Measurements from ENCODE around the gene PRICKLE4. TPM values are rescaled to one million over a fixed set of nuclear protein-coding genes. Genes with fewer than 3 reads are reported as not detected.
A peak's percentile ranks its signal among the peaks of the same experiment; 100 is the strongest.

The PRICKLE4 gene
- total RNA-seq, 2 experiments from 2014 or later, result not detected

GRCh38 chr6:41769376-41769775 is 11.2 kb upstream of the PRICKLE4 start:
- H3K4me3 Mint-ChIP-seq, result no peak overlapping the region
- no peaks in the 10 kb centered on the region for H3K27me3 Mint-ChIP-seq
- H3K4me1 Mint-ChIP-seq, result peaks cover 15% of the 10 kb centered on the region
- no peak overlapping the region for H3K27ac Mint-ChIP-seq
- POLR2A ChIA-PET, result interaction anchor here (1.1 to 1.2 kb wide), 2 partner anchors 35 to 49 kb away, joined by 3 to 4 read pairs; no protein-coding TSS in a partner anchor
- DNase-seq (no peak), ATAC-seq (ENCODE audit: low read depth) (no peak)
- H3K36me3 Mint-ChIP-seq, result no peaks in the 10 kb centered on the region
- H3K9me3 Mint-ChIP-seq, result no peaks in the 10 kb centered on the region

- POLR2A ChIA-PET, result no interaction called here
- H3K36me3 Mint-ChIP-seq, result no peaks in the 10 kb centered on the region
- no peaks in the 10 kb centered on the region for H3K27me3 Mint-ChIP-seq
- H3K4me1 Mint-ChIP-seq, result peaks cover 15% of the 10 kb centered on the region
- DNase-seq (no peak), ATAC-seq (ENCODE audit: low read depth) (no peak)
- H3K4me3 Mint-ChIP-seq, result no peak overlapping the region
- no peaks in the 10 kb centered on the region for H3K9me3 Mint-ChIP-seq
- H3K27ac Mint-ChIP-seq, result no peak overlapping the region
These were observed 10.1 kb upstream of the PRICKLE4 start for GRCh38 chr6:41770381-41771057.

- Mint-ChIP-seq H3K4me1 (peaks cover 15% of the 10 kb centered on the region), H3K27ac (no peak overlapping the region), H3K4me3 (no peak overlapping the region), H3K27me3 (no peaks in the 10 kb centered on the region), H3K9me3 (no peaks in the 10 kb centered on the region), H3K36me3 (no peaks in the 10 kb centered on the region)
- no peak for DNase-seq
- no peak for ATAC-seq (ENCODE audit: low read depth)
- POLR2A ChIA-PET, result no interaction called here
These were observed 9.3 kb upstream of the PRICKLE4 start for GRCh38 chr6:41771058-41771983.

- POLR2A ChIA-PET, result no interaction called here
These were observed 5.7 kb upstream of the PRICKLE4 start for GRCh38 chr6:41774841-41775240.

GRCh38 chr6:41775293-41775882 is 5.2 kb upstream of the PRICKLE4 start:
- Mint-ChIP-seq H3K4me1 (peaks cover 6% of the 10 kb centered on the region), H3K4me3 (no peak overlapping the region), H3K9me3 (no peaks in the 10 kb centered on the region), H3K36me3 (no peaks in the 10 kb centered on the region), H3K27me3 (no peaks in the 10 kb centered on the region), H3K27ac (no peak overlapping the region)
- no peak for DNase-seq
- POLR2A ChIA-PET, result interaction anchor here (1.0 kb wide), 1 partner anchor 42 kb away, joined by 4 read pairs; no protein-coding TSS in a partner anchor
- no peak for ATAC-seq (ENCODE audit: low read depth)

More at GRCh38 chr6:41774841-41775240, 5.7 kb upstream of the PRICKLE4 start:
- H3K9me3 Mint-ChIP-seq, result no peaks in the 10 kb centered on the region
- H3K4me3 Mint-ChIP-seq, result no peak overlapping the region
- no peaks in the 10 kb centered on the region for H3K27me3 Mint-ChIP-seq
- ATAC-seq (ENCODE audit: low read depth) (no peak), DNase-seq (no peak)
- H3K4me1 Mint-ChIP-seq, result peaks cover 6% of the 10 kb centered on the region
- H3K27ac Mint-ChIP-seq, result no peak overlapping the region
- no peaks in the 10 kb centered on the region for H3K36me3 Mint-ChIP-seq

GRCh38 chr6:41777551-41778285 is 2.9 kb upstream of the PRICKLE4 start:
- DNase-seq, result no peak
- ATAC-seq (ENCODE audit: low read depth), result no peak
- Mint-ChIP-seq H3K36me3 (no peaks in the 10 kb centered on the region), H3K9me3 (no peaks in the 10 kb centered on the region), H3K4me1 (peaks cover 11% of the 10 kb centered on the region), H3K27me3 (peaks cover 16% of the 10 kb centered on the region), H3K4me3 (no peak overlapping the region), H3K27ac (peak overlapping the region; percentile 24)
- POLR2A ChIA-PET, result interaction anchor here (1.7 kb wide), 1 partner anchor 44 kb away, joined by 7 read pairs; no protein-coding TSS in a partner anchor

GRCh38 chr6:41778895-41779294 is 1.7 kb upstream of the PRICKLE4 start:
- H3K27ac Mint-ChIP-seq, result peak overlapping the region; percentile 79
- peaks cover 11% of the 10 kb centered on the region for H3K4me1 Mint-ChIP-seq
- H3K27me3 Mint-ChIP-seq, result peaks cover 18% of the 10 kb centered on the region
- no peaks in the 10 kb centered on the region for H3K9me3 Mint-ChIP-seq
- no peaks in the 10 kb centered on the region for H3K36me3 Mint-ChIP-seq
- peak overlapping the region; percentile 94 for H3K4me3 Mint-ChIP-seq
- ATAC-seq (ENCODE audit: low read depth) (no peak), DNase-seq (no peak)
- POLR2A ChIA-PET, result interaction anchor here (1.7 kb wide), 1 partner anchor 45 kb away, joined by 7 read pairs; no protein-coding TSS in a partner anchor

- ATAC-seq (ENCODE audit: low read depth) (peak; percentile 2), DNase-seq (no peak)
- H3K27me3 Mint-ChIP-seq, result peaks cover 18% of the 10 kb centered on the region
- no peaks in the 10 kb centered on the region for H3K9me3 Mint-ChIP-seq
- peak overlapping the region; percentile 79 for H3K27ac Mint-ChIP-seq
- H3K4me3 Mint-ChIP-seq, result peak overlapping the region; percentile 94
- H3K36me3 Mint-ChIP-seq, result no peaks in the 10 kb centered on the region
- peaks cover 11% of the 10 kb centered on the region for H3K4me1 Mint-ChIP-seq
- POLR2A ChIA-PET, result interaction anchor here (1.6 kb wide), 1 partner anchor 264 kb away, joined by 4 read pairs; no protein-coding TSS in a partner anchor
These were observed 1.2 kb upstream of the PRICKLE4 start for GRCh38 chr6:41779336-41779735.

- H3K36me3 Mint-ChIP-seq, result no peaks in the 10 kb centered on the region
- peaks cover 11% of the 10 kb centered on the region for H3K4me1 Mint-ChIP-seq
- DNase-seq, result peak; percentile 100
- H3K4me3 Mint-ChIP-seq, result peak within 1 kb of the TSS; percentile 94
- H3K9me3 Mint-ChIP-seq, result no peaks in the 10 kb centered on the region
- POLR2A ChIA-PET, result interaction anchor here (1.6 kb wide), 1 partner anchor 264 kb away, joined by 4 read pairs; no protein-coding TSS in a partner anchor
- peak within 1 kb of the TSS; percentile 79 for H3K27ac Mint-ChIP-seq
- H3K27me3 Mint-ChIP-seq, result peaks cover 18% of the 10 kb centered on the region
- peak; percentile 94 for ATAC-seq (ENCODE audit: low read depth)
These were observed 613 bp upstream of the PRICKLE4 start, which contains the start of gene FRS3 for GRCh38 chr6:41779788-41780550. Gene FRS3 (minus strand): TSS chr6:41779900. CDS start chr6:41776987, 2,913 bp downstream.

GRCh38 chr6:41781366-41781730 is 766 bp downstream of the PRICKLE4 start:
- Mint-ChIP-seq H3K9me3 (no peaks in the 10 kb centered on the region), H3K4me1 (peaks cover 13% of the 10 kb centered on the region), H3K4me3 (peak overlapping the region; percentile 68), H3K36me3 (no peaks in the 10 kb centered on the region), H3K27me3 (peaks cover 18% of the 10 kb centered on the region), H3K27ac (peak overlapping the region; percentile 57)
- no peak for ATAC-seq (ENCODE audit: low read depth)
- POLR2A ChIA-PET, result interaction anchor here (0.7 to 2.1 kb wide), 3 partner anchors 75 to 267 kb away, joined by 3 to 8 read pairs (median 4); no protein-coding TSS in a partner anchor
- DNase-seq, result no peak

GRCh38 chr6:41783106-41783780 is 2.7 kb downstream of the PRICKLE4 start:
- Mint-ChIP-seq H3K4me1 (peaks cover 15% of the 10 kb centered on the region), H3K4me3 (no peak overlapping the region), H3K27ac (no peak overlapping the region), H3K27me3 (peaks cover 18% of the 10 kb centered on the region), H3K36me3 (peaks cover 4% of the 10 kb centered on the region), H3K9me3 (no peaks in the 10 kb centered on the region)
- ATAC-seq (ENCODE audit: low read depth) (no peak), DNase-seq (no peak)
- POLR2A ChIA-PET, result interaction anchor here (1.0 kb wide), 1 partner anchor 764 kb away, joined by 3 read pairs; no protein-coding TSS in a partner anchor
